Measurements from ENCODE around the gene NINJ2.

- TF ChIP-seq, protein P1, sequence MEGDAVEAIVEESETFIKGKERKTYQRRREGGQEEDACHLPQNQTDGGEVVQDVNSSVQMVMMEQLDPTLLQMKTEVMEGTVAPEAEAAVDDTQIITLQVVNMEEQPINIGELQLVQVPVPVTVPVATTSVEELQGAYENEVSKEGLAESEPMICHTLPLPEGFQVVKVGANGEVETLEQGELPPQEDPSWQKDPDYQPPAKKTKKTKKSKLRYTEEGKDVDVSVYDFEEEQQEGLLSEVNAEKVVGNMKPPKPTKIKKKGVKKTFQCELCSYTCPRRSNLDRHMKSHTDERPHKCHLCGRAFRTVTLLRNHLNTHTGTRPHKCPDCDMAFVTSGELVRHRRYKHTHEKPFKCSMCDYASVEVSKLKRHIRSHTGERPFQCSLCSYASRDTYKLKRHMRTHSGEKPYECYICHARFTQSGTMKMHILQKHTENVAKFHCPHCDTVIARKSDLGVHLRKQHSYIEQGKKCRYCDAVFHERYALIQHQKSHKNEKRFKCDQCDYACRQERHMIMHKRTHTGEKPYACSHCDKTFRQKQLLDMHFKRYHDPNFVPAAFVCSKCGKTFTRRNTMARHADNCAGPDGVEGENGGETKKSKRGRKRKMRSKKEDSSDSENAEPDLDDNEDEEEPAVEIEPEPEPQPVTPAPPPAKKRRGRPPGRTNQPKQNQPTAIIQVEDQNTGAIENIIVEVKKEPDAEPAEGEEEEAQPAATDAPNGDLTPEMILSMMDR (conservative IDR thresholded peaks at IDR 0.05): no peak
- no peak for TF ChIP-seq ZFX (IDR thresholded peaks at IDR 0.05)
These were observed 22.5 kb downstream of the NINJ2 start for GRCh38 chr12:640773-641172.
